ENCODE results near the gene SEMA3A.
"Not testable (repeated sequence)": the region's sequence is repeated elsewhere in the genome, so short reads cannot be mapped to it uniquely, and the experiment has no call there.

The SEMA3A gene

GRCh38 chr7:84060000-84060399 is 134.6 kb downstream of the SEMA3A start:
- DNase-seq (ENCODE audit: low spot score): no peak

GRCh38 chr7:84058311-84059076 is 136.1 kb downstream of the SEMA3A start:
- peak; percentile 29 for DNase-seq (ENCODE audit: low spot score)

GRCh38 chr7:84057576-84057975 is 137.0 kb downstream of the SEMA3A start:
- no peak for DNase-seq (ENCODE audit: low spot score)

- DNase-seq (ENCODE audit: low spot score): no peak
Measured at GRCh38 chr7:84055904-84056605, 138.5 kb downstream of the SEMA3A start.

- not testable (repeated sequence) for DNase-seq (ENCODE audit: low spot score)
Measured at GRCh38 chr7:84055199-84055598, 139.4 kb downstream of the SEMA3A start.

GRCh38 chr7:84049071-84049836 is 145.3 kb downstream of the SEMA3A start:
- DNase-seq (ENCODE audit: low spot score): no peak

GRCh38 chr7:84047085-84047484 is 147.5 kb downstream of the SEMA3A start:
- no peak for DNase-seq (ENCODE audit: low spot score)

GRCh38 chr7:84044834-84045233 is 149.8 kb downstream of the SEMA3A start:
- DNase-seq (ENCODE audit: low spot score): no peak

- no peak for DNase-seq (ENCODE audit: low spot score)
Measured at GRCh38 chr7:84043661-84044191, 150.9 kb downstream of the SEMA3A start.

- no peak for DNase-seq (ENCODE audit: low spot score)
Measured at GRCh38 chr7:84042110-84042539, 152.5 kb downstream of the SEMA3A start.

- DNase-seq (ENCODE audit: low spot score): no peak
Measured at GRCh38 chr7:84041649-84042048, 152.9 kb downstream of the SEMA3A start.

- no peak for DNase-seq (ENCODE audit: low spot score)
Measured at GRCh38 chr7:84040355-84040754, 154.2 kb downstream of the SEMA3A start.

GRCh38 chr7:84039432-84039831 is 155.2 kb downstream of the SEMA3A start:
- no peak for DNase-seq (ENCODE audit: low spot score)

- no peak for DNase-seq (ENCODE audit: low spot score)
Measured at GRCh38 chr7:84027678-84028077, 166.9 kb downstream of the SEMA3A start.

GRCh38 chr7:84025332-84025927 is 169.2 kb downstream of the SEMA3A start:
- DNase-seq (ENCODE audit: low spot score): peak; percentile 44

GRCh38 chr7:84022684-84023308 is 171.8 kb downstream of the SEMA3A start:
- no peak for DNase-seq (ENCODE audit: low spot score)

GRCh38 chr7:84022009-84022408 is 172.6 kb downstream of the SEMA3A start:
- no peak for DNase-seq (ENCODE audit: low spot score)

- DNase-seq (ENCODE audit: low spot score): no peak
Measured at GRCh38 chr7:84021292-84021908, 173.2 kb downstream of the SEMA3A start.

- no peak for DNase-seq (ENCODE audit: low spot score)
Measured at GRCh38 chr7:84017651-84018050, 176.9 kb downstream of the SEMA3A start.

GRCh38 chr7:84013616-84014240 is 180.9 kb downstream of the SEMA3A start:
- DNase-seq (ENCODE audit: low spot score): no peak

GRCh38 chr7:84009782-84010181 is 184.8 kb downstream of the SEMA3A start:
- DNase-seq (ENCODE audit: low spot score): no peak
